ENCODE data around the gene VASH2.
A peak's percentile ranks its signal among the peaks of the same experiment; 100 is the strongest.

Gene VASH2

DNA sequence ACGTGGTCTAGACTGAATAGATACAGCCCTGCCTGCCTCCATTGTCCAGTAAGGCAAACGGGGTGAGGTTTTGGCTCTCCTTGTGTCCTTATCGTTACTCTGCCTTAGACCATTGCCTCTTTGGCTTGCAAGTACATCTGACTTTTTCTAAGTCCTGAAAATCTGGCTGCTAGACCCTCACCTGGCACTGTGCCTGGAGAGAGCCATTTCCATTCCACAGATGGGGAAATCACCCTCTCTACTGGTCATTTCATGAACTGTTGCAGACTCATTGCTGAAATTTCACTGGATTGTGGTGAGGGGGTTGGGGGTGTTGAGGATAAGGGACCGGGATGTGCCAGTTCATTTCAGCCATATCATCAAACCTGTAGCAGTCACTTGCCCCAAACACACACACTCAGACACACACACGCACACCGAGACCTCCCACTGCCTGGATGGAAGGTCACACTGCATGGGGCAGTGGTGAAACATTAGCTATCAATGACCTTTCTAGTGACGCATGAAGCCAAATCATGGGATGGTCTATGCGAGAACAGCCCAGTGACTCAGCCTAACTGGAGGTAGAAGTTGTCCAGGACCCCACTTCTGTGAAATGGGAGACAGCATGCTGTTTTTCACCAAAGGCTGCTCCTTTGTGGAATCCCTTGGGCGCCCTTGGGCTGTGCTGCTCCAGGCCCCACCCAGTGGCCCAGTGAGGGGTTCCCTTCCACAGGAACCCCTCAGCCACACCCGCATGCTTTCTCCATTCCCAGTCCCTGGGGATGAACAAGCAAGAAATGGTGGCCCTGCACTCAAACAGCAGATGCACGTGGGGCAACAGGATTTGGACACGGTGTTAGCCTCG lies 34.9 kb upstream of the VASH2 start:
- Histone ChIP-seq H3K9ac (ENCODE audit: low read depth, low read length) (no peak overlapping the region), H3K4me3 (ENCODE audit: low read length) (no peak overlapping the region), H3K9me3 (replicated peaks; ENCODE audit: low read length) (no peaks in the 10 kb centered on the region), H3K36me3 (ENCODE audit: insufficient read depth, low read length) (no peaks in the 10 kb centered on the region), H3K4me1 (ENCODE audit: control insufficient read depth, insufficient read depth, low read length) (peaks cover 6% of the 10 kb centered on the region), H3K27me3 (ENCODE audit: control insufficient read depth, insufficient read depth, low read length) (peaks cover 16% of the 10 kb centered on the region), H3K4me2 (ENCODE audit: low read length) (no peak overlapping the region)

DNA sequence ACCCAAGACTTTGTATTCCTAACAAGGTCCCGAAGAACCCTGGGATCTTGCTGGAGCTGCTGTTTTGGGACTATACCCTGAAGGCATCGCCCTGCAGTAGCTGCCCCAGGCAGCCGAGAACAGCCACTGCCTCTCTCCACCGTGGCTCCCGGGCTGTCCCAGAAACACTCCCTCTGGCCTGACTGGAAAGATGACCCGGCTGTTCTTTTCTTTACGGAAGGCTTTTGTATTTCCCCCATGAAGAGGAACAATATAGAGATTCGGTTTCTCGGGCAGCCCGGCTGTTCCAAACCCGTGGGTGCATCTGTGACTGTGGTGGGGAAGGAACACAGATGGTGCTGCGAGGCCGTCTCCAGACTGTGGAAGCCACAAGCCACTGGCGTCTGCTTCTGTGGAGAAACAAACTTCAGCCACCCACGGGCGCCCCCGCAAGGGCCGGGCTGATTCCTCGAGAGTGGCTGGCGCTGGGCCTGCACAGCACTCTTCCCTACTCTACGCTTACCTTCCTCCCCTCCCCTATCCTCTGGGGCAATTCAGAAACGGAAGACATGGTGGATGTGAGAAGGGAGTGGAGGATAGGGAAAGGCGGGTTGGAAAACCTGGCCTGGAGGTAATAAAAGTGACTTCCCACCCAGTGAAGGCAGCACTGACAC lies 33.7 kb upstream of the VASH2 start:
- Histone ChIP-seq H3K4me1 (ENCODE audit: control insufficient read depth, insufficient read depth, low read length) (peaks cover 6% of the 10 kb centered on the region), H3K9me3 (replicated peaks; ENCODE audit: low read length) (no peaks in the 10 kb centered on the region), H3K4me3 (ENCODE audit: low read length) (peak overlapping the region; percentile 22), H3K4me2 (ENCODE audit: low read length) (peak overlapping the region; percentile 68), H3K27me3 (ENCODE audit: control insufficient read depth, insufficient read depth, low read length) (peaks cover 22% of the 10 kb centered on the region), H3K36me3 (ENCODE audit: insufficient read depth, low read length) (no peaks in the 10 kb centered on the region), H3K9ac (ENCODE audit: low read depth, low read length) (no peak overlapping the region)

- Histone ChIP-seq H3K36me3 (ENCODE audit: insufficient read depth, low read length) (no peaks in the 10 kb centered on the region), H3K9ac (ENCODE audit: low read depth, low read length) (no peak overlapping the region), H3K4me2 (ENCODE audit: low read length) (peak overlapping the region; percentile 68), H3K27me3 (ENCODE audit: control insufficient read depth, insufficient read depth, low read length) (peaks cover 24% of the 10 kb centered on the region), H3K9me3 (replicated peaks; ENCODE audit: low read length) (no peaks in the 10 kb centered on the region), H3K4me1 (ENCODE audit: control insufficient read depth, insufficient read depth, low read length) (peaks cover 6% of the 10 kb centered on the region), H3K4me3 (ENCODE audit: low read length) (no peak overlapping the region)
These were observed 33.2 kb upstream of the VASH2 start for GRCh38 chr1:212917134-212917485.

DNA sequence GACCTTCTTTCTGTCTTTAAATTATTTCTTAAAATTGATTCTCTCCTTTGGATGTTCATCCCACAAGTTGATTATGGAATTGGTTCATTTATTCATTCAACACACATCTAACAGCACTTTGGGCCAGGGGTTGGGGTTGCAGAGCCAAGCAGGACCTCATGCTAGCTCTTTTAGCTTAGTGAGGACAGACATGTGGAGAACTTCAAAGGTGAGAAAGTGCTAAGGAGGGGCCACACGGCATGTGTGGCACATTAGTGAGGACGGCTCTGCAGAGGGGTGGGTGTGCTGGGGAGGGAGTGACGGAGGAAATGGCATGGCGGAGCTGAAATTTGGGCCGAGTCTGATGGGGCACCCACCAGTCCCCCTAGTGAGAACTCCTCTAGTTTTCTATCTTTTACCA lies 32.5 kb upstream of the VASH2 start:
- H3K9me3 ChIP-seq (replicated peaks; ENCODE audit: low read length), result no peaks in the 10 kb centered on the region
- H3K4me2 ChIP-seq (ENCODE audit: low read length), result no peak overlapping the region

GRCh38 chr1:212918824-212919223 lies 31.5 kb upstream of the VASH2 start:
- H3K4me1 ChIP-seq (ENCODE audit: control insufficient read depth, insufficient read depth, low read length), result peaks cover 6% of the 10 kb centered on the region
- peaks cover 30% of the 10 kb centered on the region for H3K27me3 ChIP-seq (ENCODE audit: control insufficient read depth, insufficient read depth, low read length)
- no peak overlapping the region for H3K4me3 ChIP-seq (ENCODE audit: low read length)
- H3K4me2 ChIP-seq (ENCODE audit: low read length), result no peak overlapping the region
- no peak overlapping the region for H3K9ac ChIP-seq (ENCODE audit: low read depth, low read length)
- H3K36me3 ChIP-seq (ENCODE audit: insufficient read depth, low read length), result no peaks in the 10 kb centered on the region
- H3K9me3 ChIP-seq (replicated peaks; ENCODE audit: low read length), result no peaks in the 10 kb centered on the region

More for the DNA sequence above, 32.5 kb upstream of the VASH2 start:
- H3K4me1 ChIP-seq (ENCODE audit: control insufficient read depth, insufficient read depth, low read length), result peaks cover 6% of the 10 kb centered on the region
- H3K36me3 ChIP-seq (ENCODE audit: insufficient read depth, low read length), result no peaks in the 10 kb centered on the region
- no peak overlapping the region for H3K9ac ChIP-seq (ENCODE audit: low read depth, low read length)
- H3K4me3 ChIP-seq (ENCODE audit: low read length), result no peak overlapping the region
- H3K27me3 ChIP-seq (ENCODE audit: control insufficient read depth, insufficient read depth, low read length), result peaks cover 30% of the 10 kb centered on the region

- Histone ChIP-seq H3K9ac (ENCODE audit: low read depth, low read length) (no peak overlapping the region), H3K4me3 (ENCODE audit: low read length) (no peak overlapping the region)
These were observed 30.1 kb upstream of the VASH2 start for GRCh38 chr1:212920246-212920645.

GRCh38 chr1:212920896-212921295 lies 29.4 kb upstream of the VASH2 start:
- no peak overlapping the region for H3K4me3 ChIP-seq (ENCODE audit: low read length)
- peaks cover 30% of the 10 kb centered on the region for H3K27me3 ChIP-seq (ENCODE audit: control insufficient read depth, insufficient read depth, low read length)
- H3K9ac ChIP-seq (ENCODE audit: low read depth, low read length), result no peak overlapping the region
- peaks cover 19% of the 10 kb centered on the region for H3K4me1 ChIP-seq (ENCODE audit: control insufficient read depth, insufficient read depth, low read length)
- H3K4me2 ChIP-seq (ENCODE audit: low read length), result no peak overlapping the region
- no peaks in the 10 kb centered on the region for H3K9me3 ChIP-seq (replicated peaks; ENCODE audit: low read length)
- no peaks in the 10 kb centered on the region for H3K36me3 ChIP-seq (ENCODE audit: insufficient read depth, low read length)

More at GRCh38 chr1:212920246-212920645, 30.1 kb upstream of the VASH2 start:
- Histone ChIP-seq H3K9me3 (replicated peaks; ENCODE audit: low read length) (no peaks in the 10 kb centered on the region), H3K27me3 (ENCODE audit: control insufficient read depth, insufficient read depth, low read length) (peaks cover 30% of the 10 kb centered on the region), H3K4me2 (ENCODE audit: low read length) (no peak overlapping the region), H3K36me3 (ENCODE audit: insufficient read depth, low read length) (no peaks in the 10 kb centered on the region), H3K4me1 (ENCODE audit: control insufficient read depth, insufficient read depth, low read length) (peaks cover 15% of the 10 kb centered on the region)

GRCh38 chr1:212922016-212922415 lies 28.3 kb upstream of the VASH2 start:
- no peaks in the 10 kb centered on the region for H3K9me3 ChIP-seq (replicated peaks; ENCODE audit: low read length)
- no peak overlapping the region for H3K9ac ChIP-seq (ENCODE audit: low read depth, low read length)
- H3K4me1 ChIP-seq (ENCODE audit: control insufficient read depth, insufficient read depth, low read length), result peaks cover 13% of the 10 kb centered on the region
- no peak overlapping the region for H3K4me3 ChIP-seq (ENCODE audit: low read length)
- H3K4me2 ChIP-seq (ENCODE audit: low read length), result no peak overlapping the region
- no peaks in the 10 kb centered on the region for H3K36me3 ChIP-seq (ENCODE audit: insufficient read depth, low read length)
- peaks cover 28% of the 10 kb centered on the region for H3K27me3 ChIP-seq (ENCODE audit: control insufficient read depth, insufficient read depth, low read length)

- H3K9ac ChIP-seq (ENCODE audit: low read depth, low read length), result no peak overlapping the region
- H3K27me3 ChIP-seq (ENCODE audit: control insufficient read depth, insufficient read depth, low read length), result peaks cover 8% of the 10 kb centered on the region
- H3K9me3 ChIP-seq (replicated peaks; ENCODE audit: low read length), result no peaks in the 10 kb centered on the region
- H3K4me1 ChIP-seq (ENCODE audit: control insufficient read depth, insufficient read depth, low read length), result peaks cover 13% of the 10 kb centered on the region
- H3K4me3 ChIP-seq (ENCODE audit: low read length), result no peak overlapping the region
- H3K36me3 ChIP-seq (ENCODE audit: insufficient read depth, low read length), result no peaks in the 10 kb centered on the region
- H3K4me2 ChIP-seq (ENCODE audit: low read length), result no peak overlapping the region
These were observed 24.0 kb upstream of the VASH2 start for GRCh38 chr1:212926372-212926771.

GRCh38 chr1:212928323-212929291 lies 21.7 kb upstream of the VASH2 start:
- H3K9ac ChIP-seq (ENCODE audit: low read depth, low read length), result no peak overlapping the region
- peaks cover under 1% of the 10 kb centered on the region for H3K27me3 ChIP-seq (ENCODE audit: control insufficient read depth, insufficient read depth, low read length)
- no peaks in the 10 kb centered on the region for H3K36me3 ChIP-seq (ENCODE audit: insufficient read depth, low read length)
- no peak overlapping the region for H3K4me3 ChIP-seq (ENCODE audit: low read length)
- no peak overlapping the region for H3K4me2 ChIP-seq (ENCODE audit: low read length)
- peaks cover 13% of the 10 kb centered on the region for H3K4me1 ChIP-seq (ENCODE audit: control insufficient read depth, insufficient read depth, low read length)
- H3K9me3 ChIP-seq (replicated peaks; ENCODE audit: low read length), result no peaks in the 10 kb centered on the region

DNA sequence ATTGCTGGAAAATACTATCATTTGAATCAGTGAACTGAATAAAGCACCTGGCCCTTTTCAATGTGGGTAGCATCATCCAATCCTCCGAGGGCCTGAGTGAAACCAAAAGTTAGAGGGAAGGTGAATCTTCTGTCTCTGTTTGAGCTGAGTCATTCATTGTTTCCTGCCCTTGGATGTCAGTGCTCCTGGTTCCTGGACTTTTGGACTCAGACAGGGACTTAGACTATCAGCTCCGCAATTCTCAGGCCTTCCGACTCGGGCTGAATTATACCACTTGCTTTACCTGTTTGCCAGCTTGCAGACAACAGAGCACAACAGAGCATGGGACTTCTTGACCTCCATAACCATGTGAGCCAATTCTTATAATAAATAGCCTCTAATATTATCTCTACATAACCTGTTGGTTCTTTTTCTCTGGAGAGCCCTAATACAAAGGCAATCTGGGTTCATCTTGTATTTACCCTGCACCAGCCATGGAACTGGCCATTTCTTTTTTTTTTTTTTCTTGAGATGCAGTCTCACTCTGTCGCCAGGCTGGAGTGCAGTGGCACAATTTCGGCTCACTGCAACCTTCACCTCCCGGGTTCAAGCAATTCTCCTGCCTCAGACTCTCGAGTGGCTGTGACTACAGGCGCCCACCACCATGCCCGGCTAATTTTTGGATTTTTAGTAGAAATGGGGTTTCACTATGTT lies 19.2 kb upstream of the VASH2 start:
- Histone ChIP-seq H3K36me3 (ENCODE audit: insufficient read depth, low read length) (no peaks in the 10 kb centered on the region), H3K4me2 (ENCODE audit: low read length) (no peak overlapping the region), H3K9me3 (replicated peaks; ENCODE audit: low read length) (no peaks in the 10 kb centered on the region), H3K27me3 (ENCODE audit: control insufficient read depth, insufficient read depth, low read length) (peaks cover 7% of the 10 kb centered on the region), H3K9ac (ENCODE audit: low read depth, low read length) (no peak overlapping the region), H3K4me3 (ENCODE audit: low read length) (no peak overlapping the region), H3K4me1 (ENCODE audit: control insufficient read depth, insufficient read depth, low read length) (no peaks in the 10 kb centered on the region)

All from skeletal muscle satellite cell (primary cell).